ENCODE results near the gene CATSPERD. TPM values are rescaled to one million over a fixed set of nuclear protein-coding genes. Genes with fewer than 3 reads are reported as not detected.
"Not testable (repeated sequence)": the region's sequence is repeated elsewhere in the genome, so short reads cannot be mapped to it uniquely, and the experiment has no call there.

The CATSPERD gene
- total RNA-seq, 2 experiments from 2014 or later, result not detected

DNA sequence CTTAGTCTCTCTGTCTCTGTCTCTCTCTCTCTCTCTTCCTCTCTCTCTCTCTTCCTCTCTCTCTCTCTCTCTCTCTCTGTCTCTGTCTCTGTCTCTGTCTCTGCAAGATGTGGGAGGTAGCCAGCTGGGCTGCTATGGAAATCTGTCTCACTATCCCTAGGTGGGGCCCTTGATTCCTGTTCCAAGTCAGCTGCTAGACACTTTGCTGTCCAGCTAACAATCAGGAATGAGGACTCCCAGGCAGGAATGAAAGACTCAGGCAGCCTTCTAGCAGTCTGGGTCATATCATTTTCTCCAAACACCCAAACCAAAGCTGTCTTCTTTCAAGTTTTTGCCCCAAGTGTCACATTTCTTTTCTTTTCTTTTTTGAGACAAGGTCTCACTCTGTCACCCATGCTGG is 23.2 kb downstream of the CATSPERD start:
- Histone ChIP-seq H3K9me3 (ENCODE audit: control insufficient read depth in 1 of 2, insufficient read depth in 1 of 2, low read length in 2 of 2) (no peaks in the 10 kb centered on the region), H3K4me3 (ENCODE audit: low read length) (no peak overlapping the region), H3K27me3 (ENCODE audit: control insufficient read depth in 1 of 2, insufficient read depth in 2 of 2, low read length in 2 of 2) (no peaks in the 10 kb centered on the region), H3K36me3 (ENCODE audit: insufficient read depth, low read length) (no peaks in the 10 kb centered on the region), H3K27ac (ENCODE audit: low read depth in 1 of 2, low read length in 2 of 2) (no peak overlapping the region), H3K4me1 (ENCODE audit: insufficient read depth, low read length) (no peaks in the 10 kb centered on the region)
- ChIA-PET POLR2A (no interaction called here), CTCF (no interaction called here)
- Mint-ChIP-seq H3K27ac (no peak overlapping the region), H3K9me3 (no peaks in the 10 kb centered on the region), H3K36me3 (ENCODE audit: low read depth) (no peaks in the 10 kb centered on the region), H3K4me3 (no peak overlapping the region), H3K4me1 (ENCODE audit: low read depth) (no peaks in the 10 kb centered on the region), H3K27me3 (peaks cover 7% of the 10 kb centered on the region)
- intact Hi-C loops (cut with DNase I, micrococcal nuclease), result no loop called here
- ATAC-seq (ENCODE audit: poor library complexity) (no peak), DNase-seq (no peak)
- TF ChIP-seq, protein P1, sequence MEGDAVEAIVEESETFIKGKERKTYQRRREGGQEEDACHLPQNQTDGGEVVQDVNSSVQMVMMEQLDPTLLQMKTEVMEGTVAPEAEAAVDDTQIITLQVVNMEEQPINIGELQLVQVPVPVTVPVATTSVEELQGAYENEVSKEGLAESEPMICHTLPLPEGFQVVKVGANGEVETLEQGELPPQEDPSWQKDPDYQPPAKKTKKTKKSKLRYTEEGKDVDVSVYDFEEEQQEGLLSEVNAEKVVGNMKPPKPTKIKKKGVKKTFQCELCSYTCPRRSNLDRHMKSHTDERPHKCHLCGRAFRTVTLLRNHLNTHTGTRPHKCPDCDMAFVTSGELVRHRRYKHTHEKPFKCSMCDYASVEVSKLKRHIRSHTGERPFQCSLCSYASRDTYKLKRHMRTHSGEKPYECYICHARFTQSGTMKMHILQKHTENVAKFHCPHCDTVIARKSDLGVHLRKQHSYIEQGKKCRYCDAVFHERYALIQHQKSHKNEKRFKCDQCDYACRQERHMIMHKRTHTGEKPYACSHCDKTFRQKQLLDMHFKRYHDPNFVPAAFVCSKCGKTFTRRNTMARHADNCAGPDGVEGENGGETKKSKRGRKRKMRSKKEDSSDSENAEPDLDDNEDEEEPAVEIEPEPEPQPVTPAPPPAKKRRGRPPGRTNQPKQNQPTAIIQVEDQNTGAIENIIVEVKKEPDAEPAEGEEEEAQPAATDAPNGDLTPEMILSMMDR (IDR thresholded peaks at IDR 0.05), result no peak

DNA sequence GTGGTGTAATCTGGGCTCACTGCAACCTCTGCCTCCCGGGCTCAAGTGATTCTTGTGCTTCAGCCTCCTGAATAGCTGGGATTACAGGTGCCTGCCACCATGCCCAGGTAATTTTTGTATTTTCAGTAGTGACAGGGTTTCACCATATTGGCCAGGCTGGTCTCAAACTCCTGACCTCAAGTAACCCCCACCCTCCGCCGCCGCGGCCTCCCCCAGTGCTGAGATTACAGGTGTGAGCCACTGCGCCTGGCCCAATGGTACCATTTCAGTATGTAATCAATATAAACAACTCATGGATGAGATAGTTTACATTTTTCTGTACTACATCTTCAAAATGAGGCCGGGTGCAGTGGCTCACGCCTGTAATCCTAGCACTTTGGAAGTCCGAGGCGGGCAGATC is 24.6 kb downstream of the CATSPERD start:
- not testable (repeated sequence) for H3K27me3 ChIP-seq (ENCODE audit: control insufficient read depth in 1 of 2, insufficient read depth in 2 of 2, low read length in 2 of 2); H3K4me1 ChIP-seq (ENCODE audit: insufficient read depth, low read length)

DNA sequence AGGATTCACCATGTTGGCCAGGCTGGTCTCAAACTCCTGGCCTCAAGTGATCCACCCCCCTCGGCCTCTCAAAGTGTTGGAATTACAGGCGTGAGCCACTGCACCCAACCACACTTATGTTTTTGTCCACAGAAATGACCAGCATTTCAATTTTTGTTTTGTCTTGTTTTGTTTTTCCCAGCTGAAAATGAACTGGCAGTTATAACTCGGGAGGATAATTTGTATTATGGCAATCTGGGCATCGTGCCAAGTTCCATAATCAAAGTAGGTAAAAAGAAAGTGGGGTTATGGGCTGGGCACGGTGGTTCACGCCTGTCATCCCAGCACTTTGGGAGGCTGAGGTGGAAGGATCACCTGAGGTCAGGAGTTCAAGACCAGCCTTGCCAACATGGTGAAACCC is 28.5 kb downstream of the CATSPERD start:
- H3K27me3 Mint-ChIP-seq; DNase-seq; H3K36me3 Mint-ChIP-seq (ENCODE audit: low read depth); H3K4me1 Mint-ChIP-seq (ENCODE audit: low read depth); H3K36me3 ChIP-seq (ENCODE audit: insufficient read depth, low read length); H3K27me3 ChIP-seq (ENCODE audit: control insufficient read depth in 1 of 2, insufficient read depth in 2 of 2, low read length in 2 of 2); ATAC-seq (ENCODE audit: poor library complexity); H3K4me1 ChIP-seq (ENCODE audit: insufficient read depth, low read length); intact Hi-C loops (cut with DNase I, micrococcal nuclease); H3K4me3 Mint-ChIP-seq; CTCF ChIA-PET; H3K9me3 Mint-ChIP-seq; H3K27ac Mint-ChIP-seq; H3K9me3 ChIP-seq (ENCODE audit: control insufficient read depth in 1 of 2, insufficient read depth in 1 of 2, low read length in 2 of 2); H3K4me3 ChIP-seq (ENCODE audit: low read length); POLR2A ChIA-PET; H3K27ac ChIP-seq (ENCODE audit: low read depth in 1 of 2, low read length in 2 of 2): not testable (repeated sequence)

More for the DNA sequence above, 24.6 kb downstream of the CATSPERD start:
- H3K27me3 Mint-ChIP-seq; H3K36me3 Mint-ChIP-seq (ENCODE audit: low read depth); H3K4me3 Mint-ChIP-seq; DNase-seq; POLR2A ChIA-PET; CTCF ChIA-PET; H3K36me3 ChIP-seq (ENCODE audit: insufficient read depth, low read length); H3K4me1 Mint-ChIP-seq (ENCODE audit: low read depth); ATAC-seq (ENCODE audit: poor library complexity); H3K9me3 Mint-ChIP-seq; intact Hi-C loops (cut with DNase I, micrococcal nuclease); H3K9me3 ChIP-seq (ENCODE audit: control insufficient read depth in 1 of 2, insufficient read depth in 1 of 2, low read length in 2 of 2); H3K4me3 ChIP-seq (ENCODE audit: low read length); H3K27ac Mint-ChIP-seq; H3K27ac ChIP-seq (ENCODE audit: low read depth in 1 of 2, low read length in 2 of 2): not testable (repeated sequence)

DNA sequence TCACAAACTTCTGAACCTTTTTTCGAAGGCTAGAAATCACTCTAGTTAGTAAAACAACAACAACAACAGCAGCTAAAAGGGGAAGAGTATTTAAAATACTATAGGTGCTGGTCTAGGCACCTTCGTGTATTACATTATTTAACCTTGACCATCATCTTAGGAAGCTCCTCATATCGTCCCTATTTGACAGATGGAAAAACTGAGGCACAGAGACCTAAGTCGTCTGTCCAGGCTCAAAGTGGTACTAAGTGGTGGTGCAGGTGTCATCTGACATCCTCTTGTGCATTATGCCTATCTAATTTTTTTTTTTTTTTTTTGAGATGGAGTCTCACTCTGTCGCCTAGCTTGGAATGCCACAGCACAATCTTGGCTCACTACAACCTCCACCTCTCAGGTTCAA is 29.1 kb downstream of the CATSPERD start:
- Histone ChIP-seq H3K4me3 (ENCODE audit: low read length) (no peak overlapping the region), H3K27me3 (ENCODE audit: control insufficient read depth in 1 of 2, insufficient read depth in 2 of 2, low read length in 2 of 2) (no peaks in the 10 kb centered on the region), H3K4me1 (ENCODE audit: insufficient read depth, low read length) (no peaks in the 10 kb centered on the region), H3K36me3 (ENCODE audit: insufficient read depth, low read length) (no peaks in the 10 kb centered on the region), H3K9me3 (ENCODE audit: control insufficient read depth in 1 of 2, insufficient read depth in 1 of 2, low read length in 2 of 2) (no peaks in the 10 kb centered on the region), H3K27ac (ENCODE audit: low read depth in 1 of 2, low read length in 2 of 2) (no peak overlapping the region)
- CTCF ChIA-PET, result no interaction called here
- Mint-ChIP-seq H3K27ac (no peak overlapping the region), H3K36me3 (ENCODE audit: low read depth) (no peaks in the 10 kb centered on the region), H3K4me1 (ENCODE audit: low read depth) (no peaks in the 10 kb centered on the region), H3K27me3 (peaks cover 9% of the 10 kb centered on the region), H3K4me3 (no peak overlapping the region), H3K9me3 (no peaks in the 10 kb centered on the region)
- TF ChIP-seq, protein P1 (IDR thresholded peaks at IDR 0.05), result no peak
- ATAC-seq (ENCODE audit: poor library complexity) (no peak), DNase-seq (no peak)
- POLR2A ChIA-PET, result no interaction called here
- intact Hi-C loops (cut with DNase I, micrococcal nuclease), result no loop called here

All from CD4-positive, alpha-beta T cell (primary cell).